GM19328 (cell line): ENCODE data around the gene UBE2H.
"Not testable (repeated sequence)": the region's sequence is repeated elsewhere in the genome, so short reads cannot be mapped to it uniquely, and the experiment has no call there.

Experiments
- ATAC-seq: cut with Tn5 transposase; IDR thresholded peaks from one replicate; pipeline ENCODE4 v1.9.1; 2021; ENCODE audit warnings: mild to moderate bottlenecking, moderate library complexity; ENCODE audit not compliant: unreplicated experiment

UBE2H gene

GRCh38 chr7:129911790-129912189 is 41.0 kb downstream of the UBE2H start:
- no peak for ATAC-seq

- no peak for ATAC-seq
These were observed 43.1 kb downstream of the UBE2H start for GRCh38 chr7:129909669-129910068.

- ATAC-seq, result no peak
These were observed 44.6 kb downstream of the UBE2H start for GRCh38 chr7:129908181-129908580.

- no peak for ATAC-seq
These were observed 45.5 kb downstream of the UBE2H start for GRCh38 chr7:129907122-129907736.

- ATAC-seq, result no peak
These were observed 46.1 kb downstream of the UBE2H start for GRCh38 chr7:129906700-129907099.

GRCh38 chr7:129903935-129904334 is 48.8 kb downstream of the UBE2H start:
- no peak for ATAC-seq

- no peak for ATAC-seq
These were observed 49.9 kb downstream of the UBE2H start for GRCh38 chr7:129902788-129903422.

- ATAC-seq, result no peak
These were observed 54.1 kb downstream of the UBE2H start for GRCh38 chr7:129898502-129899160.

- no peak for ATAC-seq
These were observed 54.8 kb downstream of the UBE2H start for GRCh38 chr7:129898007-129898406.

- ATAC-seq, result no peak
These were observed 56.0 kb downstream of the UBE2H start for GRCh38 chr7:129896568-129897382.

GRCh38 chr7:129894184-129894583 is 58.6 kb downstream of the UBE2H start:
- ATAC-seq, result not testable (repeated sequence)

- no peak for ATAC-seq
These were observed 62.7 kb downstream of the UBE2H start for GRCh38 chr7:129890090-129890489.

- no peak for ATAC-seq
These were observed 63.5 kb downstream of the UBE2H start for GRCh38 chr7:129889133-129889844.

GRCh38 chr7:129887865-129888264 is 64.9 kb downstream of the UBE2H start:
- ATAC-seq, result no peak

GRCh38 chr7:129886818-129887186 is 66.0 kb downstream of the UBE2H start:
- ATAC-seq, result no peak

- no peak for ATAC-seq
These were observed 66.5 kb downstream of the UBE2H start for GRCh38 chr7:129886167-129886817.

- ATAC-seq, result no peak
These were observed 68.3 kb downstream of the UBE2H start for GRCh38 chr7:129884495-129884894.

GRCh38 chr7:129883151-129883550 is 69.6 kb downstream of the UBE2H start:
- ATAC-seq, result no peak

- ATAC-seq, result no peak
These were observed 70.2 kb downstream of the UBE2H start for GRCh38 chr7:129882531-129882930.

- no peak for ATAC-seq
These were observed 75.5 kb downstream of the UBE2H start for GRCh38 chr7:129877146-129877792.
